Stomach (tissue), 9 donors: ENCODE results near the gene SOX5. TPM values are rescaled to one million over a fixed set of nuclear protein-coding genes. Genes with fewer than 3 reads are reported as not detected.

Experiments
- DNase-seq, 2 donors: peaks; one replicate each; pipeline versions ENCODE4 v3.0.0 to v3.0.0-alpha.2; 2013 to 2019
- H3K27ac ChIP-seq, 5 donors: fragments of 200-600 bp in 4 of 5; sonication (generic) in 4 of 5; one replicate each; pipeline ENCODE4 v1.5.1; 2013 to 2019; ENCODE audit warnings: mild to moderate bottlenecking in 1 of 5, moderate library complexity in 1 of 5
- H3K27me3 ChIP-seq, 3 donors: fragments of 200-600 bp; sonication (generic); one replicate each; pipeline ENCODE4 v1.5.1; 2017 to 2019; ENCODE audit warnings: mixed run types in 1 of 3
- H3K36me3 ChIP-seq, 4 donors: fragments of 200-600 bp; sonication (generic); 1 replicate in 3 of 4; 2 replicates in 1 of 4; pipeline ENCODE4 v1.5.1; 2016 to 2019
- H3K4me1 ChIP-seq, 4 donors: fragments of 200-600 bp; sonication (generic); one replicate each; pipeline ENCODE4 v1.5.1; 2016 to 2019
- H3K4me3 ChIP-seq, 4 donors: fragments of 200-600 bp; sonication (generic) in 3 of 4; one replicate each; pipeline ENCODE4 v1.5.1; 2016 to 2019; ENCODE audit warnings: mild to moderate bottlenecking in 1 of 4
- H3K9me3 ChIP-seq, 4 donors: fragments of 200-600 bp; sonication (generic); one replicate each; pipeline ENCODE4 v1.5.1; 2016 to 2019
- EP300 ChIP-seq: sonication (generic); formaldehyde crosslinking; IDR thresholded peaks from one replicate; pipeline ENCODE4 v1.6.1; 2017; ENCODE audit warnings: antibody characterized with exemption
- POLR2A ChIP-seq, 4 donors: fragments of 450-650 bp; IDR thresholded peaks; one replicate each; pipeline ENCODE4 v1.6.1; 2016; ENCODE audit warnings: antibody characterized with exemption in 4 of 4, control low read depth in 2 of 4, mild to moderate bottlenecking in 1 of 4, moderate library complexity in 1 of 4
- POLR2AphosphoS5 ChIP-seq, 3 donors: sonication (generic); formaldehyde crosslinking; IDR thresholded peaks; one replicate each; pipeline ENCODE4 v1.6.1; 2016; ENCODE audit warnings: antibody characterized with exemption in 3 of 3
- WGBS, 5 donors: extraction: QIAGEN DNeasy Blood & Tissue Kit in 3 of 5; methylation state at CpG; one replicate each; pipeline versions ENCODE4 v1.1.5 to v1.1.7; 2013 to 2018; 5-methylcytosine and 5-hydroxymethylcytosine counted together
- intact Hi-C: fragments of 100-400 bp; cut with DNase I; formaldehyde crosslinking; loops from one replicate; pipeline ENCODE4 v1.15.1; 2023; ENCODE audit warnings: low total_unique reads
- polyA plus RNA-seq, 3 donors: library from polyadenylated mRNA; stranded (reverse); fragments of 200-250 nt; gene quantifications; one replicate each; pipeline ENCODE4 v1.2.3, GENCODE V29; 2013
- total RNA-seq, 5 donors: library from RNA; depleted of rRNA; stranded (reverse); fragments of >200 nt; gene quantifications; one replicate each; pipeline versions ENCODE4 v1.1.0 to v1.2.3, GENCODE V29; 2014 to 2016
- TF ChIP-seq, protein P1 (sequence below), 7 experiments: fragments of 450-650 bp in 4 of 7; fragments of 200-600 bp in 3 of 7; sonication (generic) in 3 of 7; IDR thresholded peaks; one replicate each; pipeline ENCODE4 v1.5.1; 2016 to 2019; ENCODE audit warnings: antibody characterized with exemption in 7 of 7, control low read depth in 2 of 7, mild to moderate bottlenecking in 1 of 7
- donor health status: healthy with polysubstance abuse.
- donor health status: Bipolar disorder and iron deficiency.
- donor health status: healthy.

SOX5 gene
- total and polyA plus RNA-seq, 8 donors = 0.85 to 57.2 (median 4.6) TPM

DNA sequence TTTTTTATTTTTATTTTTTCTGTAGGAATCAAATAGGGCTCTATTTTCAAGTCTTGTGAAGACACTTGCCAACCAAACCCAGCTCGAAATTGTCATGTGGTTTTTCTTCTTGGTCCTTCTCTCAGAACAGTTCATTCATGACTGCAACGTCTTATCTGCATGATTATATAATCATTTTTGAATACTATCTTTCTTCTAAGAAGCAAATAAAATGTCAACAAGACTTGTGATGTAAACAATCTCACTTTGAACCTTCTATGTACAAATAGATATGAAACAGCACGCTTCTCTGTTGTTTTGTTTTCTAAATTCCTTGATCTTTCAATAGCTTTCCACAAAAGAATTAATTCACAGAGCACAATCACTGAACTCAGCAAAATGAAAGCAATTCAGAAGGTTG lies 320.7 kb downstream of the SOX5 start:
- Histone ChIP-seq H3K36me3 (no peaks in the 10 kb centered on the region), H3K4me3 (no peak overlapping the region), H3K27me3 (no peaks in the 10 kb centered on the region), H3K27ac (no peak overlapping the region), H3K9me3 (no peaks in the 10 kb centered on the region), H3K4me1 (no peaks in the 10 kb centered on the region)
- TF ChIP-seq EP300 (no peak), POLR2A (IDR thresholded peaks at IDR 0.05) (no peak), POLR2AphosphoS5 (IDR thresholded peaks at IDR 0.05) (no peak)
- TF ChIP-seq, protein P1, sequence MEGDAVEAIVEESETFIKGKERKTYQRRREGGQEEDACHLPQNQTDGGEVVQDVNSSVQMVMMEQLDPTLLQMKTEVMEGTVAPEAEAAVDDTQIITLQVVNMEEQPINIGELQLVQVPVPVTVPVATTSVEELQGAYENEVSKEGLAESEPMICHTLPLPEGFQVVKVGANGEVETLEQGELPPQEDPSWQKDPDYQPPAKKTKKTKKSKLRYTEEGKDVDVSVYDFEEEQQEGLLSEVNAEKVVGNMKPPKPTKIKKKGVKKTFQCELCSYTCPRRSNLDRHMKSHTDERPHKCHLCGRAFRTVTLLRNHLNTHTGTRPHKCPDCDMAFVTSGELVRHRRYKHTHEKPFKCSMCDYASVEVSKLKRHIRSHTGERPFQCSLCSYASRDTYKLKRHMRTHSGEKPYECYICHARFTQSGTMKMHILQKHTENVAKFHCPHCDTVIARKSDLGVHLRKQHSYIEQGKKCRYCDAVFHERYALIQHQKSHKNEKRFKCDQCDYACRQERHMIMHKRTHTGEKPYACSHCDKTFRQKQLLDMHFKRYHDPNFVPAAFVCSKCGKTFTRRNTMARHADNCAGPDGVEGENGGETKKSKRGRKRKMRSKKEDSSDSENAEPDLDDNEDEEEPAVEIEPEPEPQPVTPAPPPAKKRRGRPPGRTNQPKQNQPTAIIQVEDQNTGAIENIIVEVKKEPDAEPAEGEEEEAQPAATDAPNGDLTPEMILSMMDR (IDR thresholded peaks at IDR 0.05) = no peak
- intact Hi-C loops = no loop called here
- DNase-seq = no peak
- 25 to 50% (median 29%) methylated on average over 3 of the region's 3 CpGs for WGBS, 5 donors

DNA sequence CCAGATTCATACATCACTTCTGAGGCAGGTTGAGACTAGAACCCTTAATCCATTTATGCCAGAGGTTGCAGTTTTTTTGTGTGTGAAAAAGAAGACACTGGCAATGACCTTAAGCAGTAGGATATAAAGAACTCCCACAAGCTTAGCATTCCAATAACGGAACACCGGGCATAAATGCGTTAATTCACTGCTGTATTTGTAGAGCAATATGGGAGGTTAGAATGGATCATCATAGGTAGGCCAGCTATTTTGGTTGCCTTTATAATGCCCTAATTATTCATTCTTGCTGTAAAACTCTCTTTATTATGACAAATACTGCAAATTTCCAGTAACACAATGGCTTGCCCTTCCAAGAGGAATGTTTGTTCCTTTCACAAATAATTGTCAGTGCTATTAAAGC lies 322.7 kb downstream of the SOX5 start:
- H3K4me3 ChIP-seq = no peak overlapping the region
- H3K27me3 ChIP-seq = no peaks in the 10 kb centered on the region
- TF ChIP-seq POLR2A (IDR thresholded peaks at IDR 0.05) (no peak), EP300 (no peak), POLR2AphosphoS5 (IDR thresholded peaks at IDR 0.05) (no peak)
- TF ChIP-seq, protein P1 (IDR thresholded peaks at IDR 0.05) = no peak
- H3K36me3 ChIP-seq = no peaks in the 10 kb centered on the region
- H3K9me3 ChIP-seq = no peaks in the 10 kb centered on the region
- DNase-seq = no peak
- 91 to 100% (median 98%) methylated on average over 3 of the region's 3 CpGs for WGBS, 5 donors
- no peaks in the 10 kb centered on the region for H3K4me1 ChIP-seq
- no peak overlapping the region for H3K27ac ChIP-seq
- intact Hi-C loops = no loop called here

DNA sequence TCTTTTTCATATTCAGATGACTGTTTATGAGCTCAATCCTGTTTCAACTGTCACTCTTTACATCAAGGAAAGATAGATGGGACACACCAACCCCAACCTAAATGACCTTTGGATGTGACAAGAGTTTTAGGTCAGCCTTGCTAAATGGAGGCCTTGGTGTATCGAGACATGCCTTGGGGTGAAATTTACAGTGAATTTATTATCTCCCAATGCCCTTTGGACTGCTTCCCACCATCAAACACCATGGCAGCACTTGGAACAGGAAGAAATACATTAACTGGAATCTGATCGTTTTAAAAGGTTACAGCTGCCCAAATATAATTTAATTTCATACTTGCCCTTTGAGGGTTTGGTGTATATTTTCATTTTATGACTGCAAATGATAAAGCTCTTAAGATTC lies 327.6 kb downstream of the SOX5 start:
- Histone ChIP-seq H3K27me3 (no peaks in the 10 kb centered on the region), H3K9me3 (no peaks in the 10 kb centered on the region), H3K4me3 (no peak overlapping the region), H3K4me1 (no peaks in the 10 kb centered on the region), H3K27ac (no peak overlapping the region), H3K36me3 (no peaks in the 10 kb centered on the region)
- intact Hi-C loops = no loop called here
- 38 to 63% (median 57%) methylated on average over 2 of the region's 2 CpGs for WGBS, 5 donors
- TF ChIP-seq POLR2AphosphoS5 (IDR thresholded peaks at IDR 0.05) (no peak), EP300 (no peak), POLR2A (IDR thresholded peaks at IDR 0.05) (no peak)
- TF ChIP-seq, protein P1 (IDR thresholded peaks at IDR 0.05) = no peak
- no peak for DNase-seq

DNA sequence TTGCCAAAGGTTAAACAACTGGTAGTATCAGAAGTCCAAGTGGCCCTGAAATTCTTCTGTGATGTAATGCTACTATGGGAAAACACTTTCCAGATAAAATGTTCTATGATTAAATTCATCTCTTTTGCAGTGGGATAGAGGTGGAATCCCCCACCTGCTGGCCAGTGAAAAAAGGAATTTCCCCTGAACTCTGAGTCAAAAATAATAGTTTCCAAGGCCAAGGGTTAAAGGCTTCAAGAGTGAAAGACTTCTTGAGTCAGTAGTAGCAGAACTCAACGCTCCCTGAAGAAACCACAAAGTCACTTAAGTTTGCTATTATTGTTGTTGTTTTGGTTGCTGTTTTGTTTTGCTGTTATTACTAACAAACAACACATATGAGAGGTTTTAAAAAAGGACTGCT lies 330.8 kb downstream of the SOX5 start:
- H3K4me3 ChIP-seq = no peak overlapping the region
- 68 to 82% (median 76%) methylated on average over 1 of the region's 1 CpG for WGBS, 5 donors
- H3K27ac ChIP-seq = no peak overlapping the region
- TF ChIP-seq EP300 = no peak
- TF ChIP-seq POLR2AphosphoS5 (IDR thresholded peaks at IDR 0.05) = no peak
- TF ChIP-seq, protein P1 (IDR thresholded peaks at IDR 0.05) = no peak
- TF ChIP-seq POLR2A (IDR thresholded peaks at IDR 0.05) = no peak
- H3K27me3 ChIP-seq = no peaks in the 10 kb centered on the region
- intact Hi-C loops = no loop called here
- peaks cover 0 to 5% (median 0%) of the 10 kb centered on the region in 4 donors for H3K9me3 ChIP-seq
- H3K36me3 ChIP-seq = no peaks in the 10 kb centered on the region
- no peaks in the 10 kb centered on the region for H3K4me1 ChIP-seq
- no peak for DNase-seq
